HEK293 (cell line): ENCODE results near the gene ARHGAP22.

Experiments
- CTCF ChIA-PET: fragments of 350-600 bp; formaldehyde crosslinking; extraction: SDS; loops from one replicate; lab custom pipeline; 2021; ENCODE audit warnings: antibody characterized with exemption; lab: Yijun Ruan, JAX
- POLR2A ChIA-PET: fragments of 300-600 bp; formaldehyde crosslinking; extraction: SDS; loops from one replicate; lab custom pipeline; 2020; ENCODE audit warnings: antibody characterized with exemption, inconsistent platforms; lab: Yijun Ruan, JAX
- H3K27ac ChIP-seq: fragments of 200-500 bp; sonication (Bioruptor generic); 2 replicates; pipeline ENCODE4 v1.5.1; 2014; ENCODE audit warnings: low read depth, low read length, control low read depth, inconsistent platforms; ENCODE audit errors: extremely low read depth
- H3K36me3 ChIP-seq, 2 experiments: fragments of 200-500 bp in 1 of 2; sonication (Bioruptor generic) in 1 of 2; 1 replicate in 1 of 2; 2 replicates in 1 of 2; pipeline ENCODE4 v1.5.1; 2014 to 2017; ENCODE audit warnings: inconsistent platforms in 2 of 2, low read length in 2 of 2; ENCODE audit not compliant: control insufficient read depth in 2 of 2, insufficient read depth in 1 of 2
- H3K4me1 ChIP-seq: fragments of 200-500 bp; sonication (Bioruptor generic); 2 replicates; pipeline ENCODE4 v1.5.1; 2014; ENCODE audit warnings: mild to moderate bottlenecking, low read length, inconsistent platforms; ENCODE audit not compliant: control insufficient read depth, insufficient read depth
- H3K4me3 ChIP-seq: 2 replicates; pipeline ENCODE4 v1.5.1; 2011; ENCODE audit warnings: low read depth, mild to moderate bottlenecking, control low read depth, low read length, moderate library complexity
- H3K9me3 ChIP-seq: fragments of 200-500 bp; sonication (Bioruptor generic); 2 replicates; pipeline ENCODE4 v1.5.1; 2014; ENCODE audit warnings: low read depth, low read length, inconsistent platforms; ENCODE audit not compliant: control insufficient read depth, insufficient read depth
- FEZF1 ChIP-seq: fragments of 450-650 bp; formaldehyde crosslinking; IDR thresholded peaks from 2 replicates; pipeline ENCODE4 v1.5.1; 2016; ENCODE audit warnings: missing biosample characterization, missing genetic modification characterization
- GFI1B ChIP-seq: fragments of 450-650 bp; formaldehyde crosslinking; IDR thresholded peaks from 2 replicates; pipeline ENCODE4 v1.5.1; 2016; ENCODE audit warnings: missing biosample characterization, missing genetic modification characterization
- GLI2 ChIP-seq: fragments of 450-650 bp; formaldehyde crosslinking; IDR thresholded peaks from 2 replicates; pipeline ENCODE4; 2017; ENCODE audit warnings: missing biosample characterization, missing genetic modification characterization, low read depth, borderline replicate concordance
- HOXC10 ChIP-seq: sonication (generic); formaldehyde crosslinking; IDR thresholded peaks from 2 replicates; pipeline ENCODE4 v1.8.1; 2023; ENCODE audit warnings: mild to moderate bottlenecking, missing genetic modification reagents
- OVOL3 ChIP-seq: fragments of 450-650 bp; formaldehyde crosslinking; IDR thresholded peaks from 2 replicates; pipeline ENCODE4 v1.5.1; 2016; ENCODE audit warnings: missing biosample characterization, missing genetic modification characterization
- REPIN1 ChIP-seq: fragments of 450-650 bp; formaldehyde crosslinking; IDR thresholded peaks from 2 replicates; pipeline ENCODE4 v1.5.1; 2017; ENCODE audit warnings: missing biosample characterization, missing genetic modification characterization, low read depth
- SCRT2 ChIP-seq: fragments of 450-650 bp; formaldehyde crosslinking; IDR thresholded peaks from 2 replicates; pipeline ENCODE4 v1.5.1; 2016; ENCODE audit warnings: missing biosample characterization, missing genetic modification characterization
- TRIM28 ChIP-seq: IDR thresholded peaks from 2 replicates; pipeline ENCODE4 v1.6.1; 2011; ENCODE audit warnings: low read length, control low read depth, borderline replicate concordance
- WT1 ChIP-seq: fragments of 450-650 bp; formaldehyde crosslinking; IDR thresholded peaks from 2 replicates; pipeline ENCODE4 v1.5.1; 2016; ENCODE audit warnings: missing biosample characterization, missing genetic modification characterization
- YY1 ChIP-seq: fragments of 450-650 bp; formaldehyde crosslinking; IDR thresholded peaks from 2 replicates; pipeline ENCODE4 v1.5.1; 2018; ENCODE audit warnings: missing biosample characterization, missing genetic modification characterization
- ZBTB1 ChIP-seq: fragments of 450-650 bp; formaldehyde crosslinking; IDR thresholded peaks from 2 replicates; pipeline ENCODE4 v1.5.1; 2016; ENCODE audit warnings: missing biosample characterization, missing genetic modification characterization
- ZBTB26 ChIP-seq: fragments of 450-650 bp; formaldehyde crosslinking; optimal IDR thresholded peaks from 2 replicates; pipeline ENCODE3; 2016; ENCODE audit warnings: missing biosample characterization, mild to moderate bottlenecking, missing genetic modification characterization
- ZBTB48 ChIP-seq: fragments of 450-650 bp; formaldehyde crosslinking; IDR thresholded peaks from 2 replicates; pipeline ENCODE4 v1.5.1; 2016; ENCODE audit warnings: missing biosample characterization, missing genetic modification characterization
- ZNF146 ChIP-seq: fragments of 450-650 bp; formaldehyde crosslinking; IDR thresholded peaks from 2 replicates; pipeline ENCODE4 v1.5.1; 2016; ENCODE audit warnings: missing biosample characterization, missing genetic modification characterization
- ZNF2 ChIP-seq: fragments of 450-650 bp; formaldehyde crosslinking; IDR thresholded peaks from 2 replicates; pipeline ENCODE4 v1.5.1; 2016; ENCODE audit warnings: missing biosample characterization, missing genetic modification characterization
- ZNF214 ChIP-seq: fragments of 450-650 bp; formaldehyde crosslinking; IDR thresholded peaks from 2 replicates; pipeline ENCODE4 v1.5.1; 2017; ENCODE audit warnings: missing biosample characterization, mild to moderate bottlenecking, missing genetic modification characterization, borderline replicate concordance
- ZNF335 ChIP-seq: fragments of 450-650 bp; formaldehyde crosslinking; conservative IDR thresholded peaks from 2 replicates; pipeline ENCODE4 v1.5.1; 2016; ENCODE audit warnings: missing biosample characterization, missing genetic modification characterization
- ZNF391 ChIP-seq: fragments of 450-650 bp; formaldehyde crosslinking; IDR thresholded peaks from 2 replicates; pipeline ENCODE4 v1.5.1; 2016; ENCODE audit warnings: low read depth, missing biosample characterization, missing genetic modification characterization, borderline replicate concordance
- ZNF394 ChIP-seq: fragments of 450-650 bp; formaldehyde crosslinking; IDR thresholded peaks from 2 replicates; pipeline ENCODE4 v1.5.1; 2016; ENCODE audit warnings: missing biosample characterization, missing genetic modification characterization, mild to moderate bottlenecking, moderate library complexity, borderline replicate concordance
- ZNF423 ChIP-seq: fragments of 450-650 bp; formaldehyde crosslinking; IDR thresholded peaks from 2 replicates; pipeline ENCODE4 v1.5.1; 2016; ENCODE audit warnings: missing biosample characterization, missing genetic modification characterization
- ZNF501 ChIP-seq: fragments of 450-650 bp; formaldehyde crosslinking; IDR thresholded peaks from 2 replicates; pipeline ENCODE4 v1.5.1; 2016; ENCODE audit warnings: missing biosample characterization, missing genetic modification characterization
- ZNF626 ChIP-seq: fragments of 450-650 bp; sonication (Bioruptor Pico); formaldehyde crosslinking; IDR thresholded peaks from 2 replicates; pipeline ENCODE4 v1.5.1; 2018; ENCODE audit warnings: missing biosample characterization, missing genetic modification characterization, inconsistent platforms
- ZNF654 ChIP-seq: fragments of 450-650 bp; formaldehyde crosslinking; IDR thresholded peaks from 2 replicates; pipeline ENCODE4 v1.5.1; 2016; ENCODE audit warnings: low read depth, missing biosample characterization, missing genetic modification characterization
- ZNF670 ChIP-seq: fragments of 450-650 bp; formaldehyde crosslinking; IDR thresholded peaks from 2 replicates; pipeline ENCODE4 v1.5.1; 2016; ENCODE audit warnings: missing biosample characterization, missing genetic modification characterization, low read depth
- ZNF776 ChIP-seq: fragments of 450-650 bp; formaldehyde crosslinking; IDR thresholded peaks from 2 replicates; pipeline ENCODE4 v1.5.0; 2017; ENCODE audit warnings: missing biosample characterization, missing genetic modification characterization, borderline replicate concordance
- ZNF777 ChIP-seq: fragments of 450-650 bp; formaldehyde crosslinking; IDR thresholded peaks from 2 replicates; pipeline ENCODE4 v1.5.1; 2017; ENCODE audit warnings: missing biosample characterization, missing genetic modification characterization, borderline replicate concordance
- ZNF791 ChIP-seq: fragments of 450-650 bp; formaldehyde crosslinking; IDR thresholded peaks from 2 replicates; pipeline ENCODE4 v1.5.1; 2016; ENCODE audit warnings: missing biosample characterization, missing genetic modification characterization
- ZSCAN4 ChIP-seq: fragments of 450-650 bp; formaldehyde crosslinking; IDR thresholded peaks from 2 replicates; pipeline ENCODE4 v1.5.1; 2017; ENCODE audit warnings: missing biosample characterization, missing genetic modification characterization
- ZXDB ChIP-seq: fragments of 450-650 bp; formaldehyde crosslinking; IDR thresholded peaks from 2 replicates; pipeline ENCODE4 v1.5.1; 2016; ENCODE audit warnings: missing biosample characterization, missing genetic modification characterization

Gene ARHGAP22

GRCh38 chr10:48455392-48456151, 149.3 kb downstream of the ARHGAP22 start:
- peaks cover 2% of the 10 kb centered on the region; the same call in 1 of the 2 replicates for H3K4me1 ChIP-seq
- POLR2A ChIA-PET, result interaction anchor here (0.6 kb wide), 1 partner anchor 134 kb away, joined by 3 read pairs; no protein-coding TSS in a partner anchor
- peaks cover 0 to 11% of the 10 kb centered on the region in 2 experiments; a peak in 1 of 3 replicates for H3K36me3 ChIP-seq
- no peak for TF ChIP-seq ZNF391 (tag by site-specific recombination)
- no peak for TF ChIP-seq TRIM28
- no peak for TF ChIP-seq ZBTB26
- no peak for TF ChIP-seq ZNF777 (tag by site-specific recombination)
- TF ChIP-seq OVOL3 (tag by site-specific recombination), result no peak
- TF ChIP-seq SCRT2, result no peak
- TF ChIP-seq ZNF791, result no peak
- TF ChIP-seq ZNF423 (tag by site-specific recombination), result no peak
- no peak for TF ChIP-seq YY1 (tag by site-specific recombination)
- TF ChIP-seq FEZF1 (tag by site-specific recombination), result no peak
- no peak for TF ChIP-seq ZNF2 (tag by site-specific recombination)
- CTCF ChIA-PET, result interaction anchor here (0.5 kb wide), 1 partner anchor 164 kb away, joined by 3 read pairs; no protein-coding TSS in a partner anchor
- H3K9me3 ChIP-seq, result no peaks in the 10 kb centered on the region
- H3K4me3 ChIP-seq, result no peak overlapping the region
- H3K27ac ChIP-seq, result no peak overlapping the region

- ChIA-PET POLR2A (interaction anchor here (0.6 kb wide), 1 partner anchor 133 kb away, joined by 3 read pairs; no protein-coding TSS in a partner anchor), CTCF (interaction anchor here (0.5 kb wide), 1 partner anchor 164 kb away, joined by 3 read pairs; no protein-coding TSS in a partner anchor)
- Histone ChIP-seq H3K27ac (no peak overlapping the region), H3K9me3 (no peaks in the 10 kb centered on the region), H3K36me3 (peaks cover 0 to 14% of the 10 kb centered on the region in 2 experiments; a peak in 1 of 3 replicates), H3K4me1 (peaks cover 2% of the 10 kb centered on the region; the same call in 1 of the 2 replicates), H3K4me3 (no peak overlapping the region)
- TF ChIP-seq REPIN1 (no peak), ZNF394 (no peak), ZBTB48 (tag by site-specific recombination) (no peak), ZNF214 (tag by site-specific recombination) (no peak), ZNF626 (tag by site-specific recombination) (no peak), GFI1B (tag by site-specific recombination) (no peak), WT1 (tag by site-specific recombination) (no peak), ZNF146 (tag by site-specific recombination) (no peak), ZNF501 (tag by site-specific recombination) (no peak), ZNF670 (tag by site-specific recombination) (no peak)
Measured at GRCh38 chr10:48455055-48455391, 149.8 kb downstream of the ARHGAP22 start.

GRCh38 chr10:48454302-48455054, 150.4 kb downstream of the ARHGAP22 start:
- H3K4me1 ChIP-seq, result peaks cover 2% of the 10 kb centered on the region; the same call in 1 of the 2 replicates
- H3K36me3 ChIP-seq, result peaks cover 0 to 17% of the 10 kb centered on the region in 2 experiments; a peak in 1 of 3 replicates
- ChIA-PET CTCF (no interaction called here), POLR2A (interaction anchor here (0.6 kb wide), 1 partner anchor 133 kb away, joined by 3 read pairs; no protein-coding TSS in a partner anchor)
- no peaks in the 10 kb centered on the region for H3K9me3 ChIP-seq
- no peak overlapping the region for H3K4me3 ChIP-seq
- no peak overlapping the region for H3K27ac ChIP-seq
- TF ChIP-seq ZSCAN4 (tag by site-specific recombination) (no peak), ZXDB (tag by site-specific recombination) (no peak), ZNF423 (tag by site-specific recombination) (no peak), ZNF335 (tag by site-specific recombination) (no peak), ZNF654 (no peak), GLI2 (no peak), HOXC10 (no peak), ZBTB1 (tag by site-specific recombination) (no peak), ZBTB26 (no peak), ZNF776 (tag by site-specific recombination) (no peak)
